ENCODE measurements around the gene OXLD1. TPM values are rescaled to one million over a fixed set of nuclear protein-coding genes. Genes with fewer than 3 reads are reported as not detected.

The OXLD1 gene
- total and polyA plus RNA-seq, 12 donors, result 3.7 to 166 (median 51.5) TPM

GRCh38 chr17:81650951-81651350, 15.5 kb downstream of the OXLD1 start:
- DNase-seq, result no peak
- intact Hi-C loops (cut with DNase I), result no loop called here
- H3K27ac ChIP-seq, result peak overlapping the region in 1 of 5 donors; percentile 83
- 67 to 78% (median 77%) methylated on average over 8 to 9 of the region's 9 CpGs for WGBS, 4 donors
- H3K36me3 ChIP-seq (replicated peaks in 1 of 2), result no peaks in the 10 kb centered on the region
- TF ChIP-seq CTCF (IDR thresholded peaks at IDR 0.05), result no peak
- TF ChIP-seq POLR2A (IDR thresholded peaks at IDR 0.05), result no peak
- no peak overlapping the region for H3K4me3 ChIP-seq
- peaks cover 30% of the 10 kb centered on the region for H3K27me3 ChIP-seq
- H3K4me1 ChIP-seq (replicated peaks in 1 of 2), result no peaks in the 10 kb centered on the region
- H3K9me3 ChIP-seq (replicated peaks in 1 of 3), result no peaks in the 10 kb centered on the region

GRCh38 chr17:81648707-81649085, 17.7 kb downstream of the OXLD1 start:
- H3K36me3 ChIP-seq (replicated peaks in 1 of 2), result no peaks in the 10 kb centered on the region
- no peak for DNase-seq
- TF ChIP-seq CTCF (IDR thresholded peaks at IDR 0.05), result no peak
- TF ChIP-seq POLR2A (IDR thresholded peaks at IDR 0.05), result no peak
- H3K4me3 ChIP-seq, result no peak overlapping the region
- H3K27me3 ChIP-seq, result peaks cover 30% of the 10 kb centered on the region
- intact Hi-C loops (cut with DNase I), result no loop called here
- H3K9me3 ChIP-seq (replicated peaks in 1 of 3), result no peaks in the 10 kb centered on the region
- no peaks in the 10 kb centered on the region for H3K4me1 ChIP-seq (replicated peaks in 1 of 2)
- WGBS, 4 donors, result 52 to 73% (median 60%) methylated on average over 12 to 14 of the region's 14 CpGs
- H3K27ac ChIP-seq, result no peak overlapping the region

GRCh38 chr17:81648013-81648706, 18.2 kb downstream of the OXLD1 start:
- Histone ChIP-seq H3K9me3 (replicated peaks in 1 of 3) (no peaks in the 10 kb centered on the region), H3K36me3 (replicated peaks in 1 of 2) (no peaks in the 10 kb centered on the region), H3K27me3 (peaks cover 30% of the 10 kb centered on the region), H3K4me1 (replicated peaks in 1 of 2) (no peaks in the 10 kb centered on the region), H3K27ac (no peak overlapping the region), H3K4me3 (no peak overlapping the region)
- intact Hi-C loops (cut with DNase I), result no loop called here
- no peak for DNase-seq
- TF ChIP-seq POLR2A (IDR thresholded peaks at IDR 0.05), result no peak
- no peak for TF ChIP-seq CTCF (IDR thresholded peaks at IDR 0.05)
- 9 to 29% (median 14%) methylated on average over 5 to 77 of the region's 78 CpGs for WGBS, 4 donors

GRCh38 chr17:81647640-81648012, 18.8 kb downstream of the OXLD1 start:
- H3K27me3 ChIP-seq, result peaks cover 30% of the 10 kb centered on the region
- intact Hi-C loops (cut with DNase I), result no loop called here
- WGBS, 4 donors, result 36 to 44% (median 40%) methylated on average over 12 to 21 of the region's 21 CpGs
- no peaks in the 10 kb centered on the region for H3K36me3 ChIP-seq (replicated peaks in 1 of 2)
- H3K4me3 ChIP-seq, result no peak overlapping the region
- TF ChIP-seq POLR2A (IDR thresholded peaks at IDR 0.05) (no peak), CTCF (IDR thresholded peaks at IDR 0.05) (no peak)
- no peak for DNase-seq
- H3K9me3 ChIP-seq (replicated peaks in 1 of 3), result no peaks in the 10 kb centered on the region
- no peaks in the 10 kb centered on the region for H3K4me1 ChIP-seq (replicated peaks in 1 of 2)
- no peak overlapping the region for H3K27ac ChIP-seq

Data from adrenal gland (tissue), 12 donors.